Stomach smooth muscle (tissue), 2 donors: ENCODE measurements around the gene KLHL7.
"Not testable (repeated sequence)": the region's sequence is repeated elsewhere in the genome, so short reads cannot be mapped to it uniquely, and the experiment has no call there.

ENCODE experiments used
- H3K27ac ChIP-seq: one replicate; pipeline ENCODE4 v1.7.0; 2013; ENCODE audit warnings: mild to moderate bottlenecking, low read length, inconsistent platforms
- H3K27me3 ChIP-seq, 2 donors: one replicate each; pipeline ENCODE4 v1.7.0; 2013; ENCODE audit warnings: low read length in 2 of 2; ENCODE audit not compliant: insufficient read depth in 2 of 2, control insufficient read depth in 1 of 2
- H3K36me3 ChIP-seq, 2 donors: one replicate each; pipeline ENCODE4 v1.7.0; 2013; ENCODE audit warnings: low read length in 2 of 2; ENCODE audit not compliant: control insufficient read depth in 2 of 2, insufficient read depth in 2 of 2
- H3K4me1 ChIP-seq: one replicate; pipeline ENCODE4 v1.7.0; 2013; ENCODE audit warnings: low read length; ENCODE audit not compliant: control insufficient read depth, insufficient read depth
- H3K4me3 ChIP-seq, 2 donors: one replicate each; pipeline ENCODE4 v1.7.0; 2013; ENCODE audit warnings: low read length in 2 of 2
- H3K9ac ChIP-seq, 2 donors: one replicate each; pipeline ENCODE4 v1.7.0; 2013; ENCODE audit warnings: low read length in 2 of 2, mild to moderate bottlenecking in 1 of 2
- H3K9me3 ChIP-seq, 2 donors: one replicate each; pipeline ENCODE4 v1.7.0; 2013; ENCODE audit warnings: low read length in 2 of 2; ENCODE audit not compliant: control insufficient read depth in 2 of 2
- donor health status: healthy.
- donor health status: Pancreatic carcinoma.

The KLHL7 gene

DNA sequence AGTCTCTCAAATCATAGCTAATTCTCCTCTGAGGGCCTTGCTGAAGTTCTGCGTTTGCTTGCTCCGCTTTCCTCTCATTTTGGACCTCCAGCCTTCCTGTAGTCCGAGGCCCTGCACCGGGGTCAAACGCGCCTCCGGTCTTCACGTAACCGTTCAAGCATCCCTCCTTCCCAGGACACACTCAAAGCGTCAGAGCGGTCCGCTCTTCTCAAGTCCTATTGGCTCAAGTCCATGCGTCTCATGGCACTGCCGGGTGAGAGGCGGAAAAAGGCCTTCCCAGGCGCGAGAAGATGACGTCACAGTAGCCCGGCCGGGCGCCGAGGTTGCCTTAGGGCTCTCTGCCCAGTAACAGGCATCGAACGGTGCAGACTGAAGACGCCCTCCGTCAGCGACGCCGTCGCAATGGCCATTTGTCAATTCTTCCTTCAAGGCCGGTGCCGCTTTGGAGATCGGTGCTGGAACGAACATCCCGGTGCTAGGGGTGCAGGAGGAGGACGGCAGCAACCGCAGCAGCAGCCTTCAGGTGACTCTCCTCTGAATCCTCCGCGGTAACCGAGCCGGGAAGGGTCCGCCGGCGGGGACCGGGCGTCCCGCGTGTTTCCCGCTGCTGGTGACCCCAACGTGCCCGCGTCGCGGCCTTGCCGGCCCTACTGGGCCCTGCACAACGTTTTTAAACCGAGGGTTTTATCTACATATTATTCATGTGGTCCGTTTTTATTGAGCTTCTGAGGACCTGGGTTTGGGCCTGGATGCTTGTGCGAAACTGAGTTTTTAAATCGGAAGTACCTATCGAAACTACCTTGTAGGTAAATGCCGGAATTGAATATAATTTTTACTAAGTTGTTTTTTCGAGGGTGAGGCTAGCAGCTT is 76.3 kb downstream of the KLHL7 start, which contains the start of gene NUP42:
TSS of gene NUP42 (plus strand) at position 365 of the 870 bp plus-strand sequence. CDS start at position 403, 38 bp downstream.
- Histone ChIP-seq H3K27ac (peak within 1 kb of the TSS; percentile 93), H3K4me1 (peaks cover 7% of the 10 kb centered on the region), H3K4me3 (peak within 1 kb of the TSS; percentile 66 to 92), H3K9me3 (no peaks in the 10 kb centered on the region), H3K27me3 (no peaks in the 10 kb centered on the region), H3K9ac (peak within 1 kb of the TSS; percentile 88 to 96), H3K36me3 (no peaks in the 10 kb centered on the region)

DNA sequence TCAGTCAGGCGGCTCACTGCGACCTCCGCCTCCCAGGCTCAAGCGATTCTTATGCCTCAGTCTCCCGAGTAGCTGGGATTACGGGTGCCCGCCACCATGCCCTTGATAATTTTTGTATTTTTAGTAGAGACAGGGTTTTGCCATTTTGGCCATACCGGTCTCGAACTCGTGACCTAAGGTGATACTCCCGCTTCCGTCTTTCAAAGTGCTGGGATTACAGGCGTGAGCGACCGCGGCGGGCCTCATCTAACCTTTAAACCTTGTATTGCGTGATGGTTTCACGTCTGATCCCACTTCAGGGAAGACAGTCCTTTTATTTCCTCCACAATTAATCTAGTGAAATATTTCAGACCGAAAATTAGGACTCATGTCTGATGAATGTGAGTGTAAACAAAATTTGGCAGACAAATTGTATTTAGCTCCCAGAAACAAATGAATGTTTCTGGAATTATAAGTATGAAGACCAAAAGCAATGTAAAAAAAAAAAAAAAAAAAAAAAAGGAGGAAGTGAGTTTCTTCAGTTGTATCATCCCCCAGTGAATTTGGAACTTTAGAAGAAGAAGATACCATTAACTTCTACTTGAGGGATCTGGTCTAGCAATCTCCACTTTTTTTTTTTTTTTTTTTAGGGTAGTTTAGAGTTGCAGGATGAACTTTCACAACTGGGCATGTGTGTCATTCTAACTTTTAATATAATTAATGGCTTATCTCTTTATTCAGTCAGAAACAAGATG is 77.9 kb downstream of the KLHL7 start:
- peaks cover 4 to 5% of the 10 kb centered on the region in 2 donors for H3K36me3 ChIP-seq
- H3K9ac ChIP-seq = peak overlapping the region in 1 of 2 donors; percentile 2
- no peaks in the 10 kb centered on the region for H3K9me3 ChIP-seq
- no peak overlapping the region for H3K27ac ChIP-seq
- no peaks in the 10 kb centered on the region for H3K27me3 ChIP-seq
- H3K4me3 ChIP-seq = peak overlapping the region in 1 of 2 donors; percentile 92
- H3K4me1 ChIP-seq = peaks cover 7% of the 10 kb centered on the region

DNA sequence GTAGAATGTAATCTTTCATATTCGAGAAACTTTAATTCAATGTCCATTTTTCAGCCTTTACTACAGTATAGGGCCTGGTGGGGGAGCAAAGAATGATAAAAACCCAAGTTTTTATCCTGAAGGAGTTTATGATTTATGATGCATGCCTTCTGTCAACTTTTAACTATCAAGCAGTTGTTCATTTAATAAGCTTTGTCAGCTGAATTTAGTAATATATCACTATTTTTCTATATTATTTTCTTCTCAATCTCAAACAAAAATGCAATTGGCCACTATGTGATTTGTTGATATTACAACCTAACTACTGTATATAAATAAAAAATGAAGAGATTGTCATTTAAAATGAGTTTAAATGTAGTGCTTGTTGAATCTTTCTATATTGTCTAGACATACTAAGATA is 78.7 kb downstream of the KLHL7 start:
- Histone ChIP-seq H3K9me3 (no peaks in the 10 kb centered on the region), H3K9ac (peak overlapping the region in 1 of 2 donors; percentile 2), H3K4me1 (peaks cover 7% of the 10 kb centered on the region)

DNA sequence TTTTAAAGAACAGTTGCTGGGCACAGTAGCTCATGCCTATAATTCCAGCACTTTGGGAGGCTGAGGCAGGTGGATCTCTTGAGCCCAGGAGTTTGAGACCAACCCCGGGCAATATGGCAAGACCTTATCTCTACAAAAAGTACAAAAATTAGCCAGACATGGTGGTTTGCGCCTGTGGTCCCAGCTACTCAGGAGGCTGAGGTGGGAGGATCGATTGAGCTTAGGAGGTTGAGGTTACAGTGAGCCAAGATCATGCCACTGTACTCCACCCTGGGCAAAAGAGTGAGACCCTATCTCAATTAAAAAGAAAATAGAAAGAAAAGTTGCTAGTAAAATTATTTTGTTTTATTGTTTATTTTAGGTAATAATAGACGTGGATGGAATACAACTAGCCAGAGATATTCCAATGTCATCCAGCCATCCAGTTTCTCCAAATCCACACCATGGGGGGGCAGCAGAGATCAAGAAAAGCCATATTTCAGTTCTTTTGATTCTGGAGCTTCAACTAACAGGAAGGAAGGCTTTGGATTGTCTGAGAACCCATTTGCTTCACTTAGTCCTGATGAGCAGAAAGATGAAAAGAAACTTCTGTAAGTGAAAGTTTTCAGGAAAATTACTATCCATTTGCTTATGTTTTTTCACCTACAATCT is 79.2 kb downstream of the KLHL7 start:
- H3K9ac ChIP-seq = no peak overlapping the region
- no peaks in the 10 kb centered on the region for H3K9me3 ChIP-seq
- no peak overlapping the region for H3K4me3 ChIP-seq
- H3K36me3 ChIP-seq = peaks cover 7 to 9% of the 10 kb centered on the region in 2 donors
- peaks cover 7% of the 10 kb centered on the region for H3K4me1 ChIP-seq
- H3K27me3 ChIP-seq = no peaks in the 10 kb centered on the region
- no peak overlapping the region for H3K27ac ChIP-seq

More for the DNA sequence above, 78.7 kb downstream of the KLHL7 start:
- Histone ChIP-seq H3K36me3 (peaks cover 6 to 7% of the 10 kb centered on the region in 2 donors), H3K4me3 (no peak overlapping the region), H3K27me3 (no peaks in the 10 kb centered on the region), H3K27ac (no peak overlapping the region)

DNA sequence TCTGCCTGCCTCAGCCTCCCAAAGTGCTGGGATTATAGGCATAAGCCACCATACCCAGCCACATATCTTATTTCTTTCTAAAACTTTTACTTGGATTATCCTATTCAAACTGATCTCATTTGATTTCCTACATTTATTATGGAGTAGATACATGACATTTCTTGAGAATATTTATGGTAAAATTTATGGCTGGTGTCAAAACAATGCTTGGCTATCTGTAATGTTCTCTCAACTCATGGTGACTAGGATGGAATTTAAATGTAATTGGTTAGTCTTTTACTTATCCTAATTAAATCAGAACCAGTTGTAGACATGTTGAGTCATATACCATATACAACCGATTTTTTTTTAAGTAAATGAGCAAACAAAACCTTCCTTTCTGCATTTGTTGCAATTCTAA is 80.4 kb downstream of the KLHL7 start:
- H3K27me3 ChIP-seq = no peaks in the 10 kb centered on the region
- H3K27ac ChIP-seq = no peak overlapping the region
- H3K9me3 ChIP-seq = no peaks in the 10 kb centered on the region
- peaks cover 9 to 10% of the 10 kb centered on the region in 2 donors for H3K36me3 ChIP-seq
- peaks cover 7% of the 10 kb centered on the region for H3K4me1 ChIP-seq
- no peak overlapping the region for H3K9ac ChIP-seq
- H3K4me3 ChIP-seq = no peak overlapping the region

DNA sequence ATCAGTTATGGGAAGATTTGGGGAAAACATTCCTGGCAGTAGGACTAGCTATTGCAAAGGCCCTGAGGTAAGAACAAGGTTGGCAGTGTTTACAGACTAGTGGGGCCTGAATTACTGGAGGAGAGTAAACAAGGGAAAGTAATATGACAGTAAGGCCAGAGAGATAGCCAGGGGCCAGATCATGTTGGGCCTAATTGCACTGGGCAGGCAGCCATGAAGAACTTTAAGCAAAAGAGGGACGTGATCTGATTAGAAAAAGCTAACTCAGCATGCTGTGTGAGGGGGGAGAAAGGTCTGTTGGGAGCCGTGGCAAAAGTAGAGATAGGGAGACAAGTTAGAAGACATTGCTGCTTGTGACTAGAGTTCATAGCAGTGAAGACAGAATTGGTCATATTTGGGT is 85.4 kb downstream of the KLHL7 start:
- Histone ChIP-seq H3K4me3 (no peak overlapping the region), H3K4me1 (no peaks in the 10 kb centered on the region), H3K27ac (no peak overlapping the region), H3K9me3 (no peaks in the 10 kb centered on the region), H3K27me3 (no peaks in the 10 kb centered on the region), H3K36me3 (peaks cover 12 to 17% of the 10 kb centered on the region in 2 donors), H3K9ac (no peak overlapping the region)

DNA sequence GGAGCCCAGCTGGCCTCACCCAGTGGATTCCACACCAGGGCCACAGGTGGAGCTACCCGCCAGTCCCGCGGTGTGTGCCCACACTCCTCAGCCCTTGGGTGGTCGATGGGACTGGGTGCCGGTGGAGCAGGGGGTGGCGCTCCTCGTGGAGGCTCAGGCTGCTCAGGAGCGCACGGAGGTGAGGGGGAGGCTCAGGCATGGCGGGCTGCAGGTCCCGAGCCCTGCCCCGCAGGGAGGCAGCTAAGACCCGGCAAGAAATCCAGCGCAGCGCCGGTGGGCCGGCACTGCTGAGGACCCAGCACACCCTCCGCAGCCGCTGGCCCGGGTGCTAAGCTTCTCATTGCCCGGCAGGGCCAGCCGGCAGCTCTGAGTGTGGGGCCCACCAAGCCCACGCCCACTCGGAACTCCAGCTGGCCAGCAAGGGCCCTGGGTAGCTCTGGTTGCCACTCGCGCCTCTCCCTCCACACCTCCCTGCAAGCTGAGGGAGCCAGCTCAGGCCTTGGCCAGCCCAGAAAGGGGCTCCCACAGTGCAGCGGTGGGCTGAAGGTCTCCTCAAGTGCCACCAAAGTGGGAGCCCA is 88.2 kb downstream of the KLHL7 start:
- H3K9ac ChIP-seq, H3K4me3 ChIP-seq, H3K27me3 ChIP-seq, H3K27ac ChIP-seq, H3K4me1 ChIP-seq, H3K9me3 ChIP-seq: not testable (repeated sequence)
- peaks cover 12% of the 10 kb centered on the region in 2 donors for H3K36me3 ChIP-seq

DNA sequence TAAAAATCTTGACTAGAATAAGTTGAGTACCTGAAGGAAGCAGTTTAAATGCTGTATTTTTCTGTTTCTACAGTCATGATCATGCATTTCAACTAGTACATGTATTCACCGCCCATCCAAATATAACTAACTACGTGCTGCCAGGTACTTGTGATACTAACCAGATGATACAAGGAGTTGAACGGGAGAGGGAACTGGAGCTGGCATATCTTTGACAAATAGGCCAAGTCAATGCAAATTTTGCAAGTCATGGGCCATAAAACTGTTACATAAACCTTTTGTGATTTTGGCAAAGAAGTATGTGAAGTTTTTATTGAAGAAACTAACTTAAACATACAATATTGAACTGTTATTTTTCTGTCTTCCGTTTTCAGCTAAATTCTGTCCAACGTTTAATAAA is 90.7 kb downstream of the KLHL7 start:
- no peaks in the 10 kb centered on the region for H3K9me3 ChIP-seq
- no peaks in the 10 kb centered on the region for H3K27me3 ChIP-seq
- H3K27ac ChIP-seq = no peak overlapping the region
- no peak overlapping the region for H3K9ac ChIP-seq
- H3K4me3 ChIP-seq = no peak overlapping the region
- H3K36me3 ChIP-seq = peaks cover 14 to 20% of the 10 kb centered on the region in 2 donors
- H3K4me1 ChIP-seq = no peaks in the 10 kb centered on the region

DNA sequence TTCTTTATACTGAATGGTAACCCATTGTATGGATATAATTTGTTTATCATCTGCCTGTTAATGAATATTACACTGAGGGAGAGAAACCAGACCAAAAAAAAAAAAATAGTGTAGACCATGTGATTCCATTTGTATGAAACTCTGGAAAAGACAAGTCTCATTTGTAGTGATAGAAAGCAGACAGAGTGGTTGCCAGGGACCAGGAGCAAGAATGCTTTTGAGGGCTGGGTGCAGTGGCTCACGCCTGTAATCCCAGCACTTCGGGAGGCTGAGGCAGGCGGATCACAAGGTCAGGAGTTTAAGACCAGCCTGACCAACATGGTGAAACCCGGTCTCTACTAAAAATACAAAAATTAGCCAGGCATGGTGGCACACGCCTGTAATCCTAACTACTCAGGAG is 92.2 kb downstream of the KLHL7 start:
- H3K4me1 ChIP-seq, H3K4me3 ChIP-seq, H3K9me3 ChIP-seq, H3K9ac ChIP-seq, H3K27ac ChIP-seq, H3K27me3 ChIP-seq: not testable (repeated sequence)
- H3K36me3 ChIP-seq = peaks cover 17% of the 10 kb centered on the region in 2 donors

DNA sequence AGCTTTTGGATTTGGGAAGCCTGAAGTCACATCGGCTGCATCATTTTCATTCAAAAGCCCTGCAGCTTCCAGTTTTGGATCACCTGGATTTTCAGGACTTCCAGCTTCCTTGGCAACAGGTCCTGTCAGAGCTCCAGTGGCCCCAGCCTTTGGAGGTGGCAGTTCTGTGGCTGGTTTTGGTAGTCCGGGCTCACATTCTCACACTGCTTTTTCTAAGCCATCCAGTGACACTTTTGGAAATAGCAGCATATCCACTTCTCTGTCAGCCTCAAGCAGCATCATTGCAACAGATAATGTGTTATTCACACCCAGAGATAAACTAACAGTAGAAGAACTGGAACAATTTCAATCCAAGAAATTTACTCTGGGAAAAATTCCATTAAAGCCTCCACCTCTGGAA is 94.7 kb downstream of the KLHL7 start:
- Histone ChIP-seq H3K27ac (no peak overlapping the region), H3K9ac (no peak overlapping the region), H3K9me3 (no peaks in the 10 kb centered on the region), H3K27me3 (no peaks in the 10 kb centered on the region), H3K4me1 (no peaks in the 10 kb centered on the region), H3K36me3 (peaks cover 12 to 17% of the 10 kb centered on the region in 2 donors), H3K4me3 (no peak overlapping the region)
